ENCODE data around the gene PKP3. TPM values are rescaled to one million over a fixed set of nuclear protein-coding genes. Genes with fewer than 3 reads are reported as not detected.
"Not testable (repeated sequence)": the region's sequence is repeated elsewhere in the genome, so short reads cannot be mapped to it uniquely, and the experiment has no call there.

PKP3 gene
- total RNA-seq, 1 donor from 2014 or later, result 20.6 TPM

GRCh38 chr11:409600-410483 lies 15.8 kb downstream of the PKP3 start:
- DNase-seq (ENCODE audit: low read depth), result no peak
- TF ChIP-seq CTCF (conservative IDR thresholded peaks at IDR 0.05; ENCODE audit: low read depth, low read length), result no peak
- no peak overlapping the region for H3K4me3 ChIP-seq (ENCODE audit: low read depth, low read length)

- DNase-seq (ENCODE audit: low read depth); H3K4me3 ChIP-seq (ENCODE audit: low read depth, low read length): not testable (repeated sequence)
Observed at GRCh38 chr11:410711-411110, 16.7 kb downstream of the PKP3 start.

- DNase-seq (ENCODE audit: low read depth); H3K4me3 ChIP-seq (ENCODE audit: low read depth, low read length): not testable (repeated sequence)
Observed at GRCh38 chr11:411520-411919, 17.5 kb downstream of the PKP3 start.

GRCh38 chr11:412641-413119 lies 18.7 kb downstream of the PKP3 start:
- DNase-seq (ENCODE audit: low read depth), result no peak
- no peak overlapping the region for H3K4me3 ChIP-seq (ENCODE audit: low read depth, low read length)
- TF ChIP-seq CTCF (conservative IDR thresholded peaks at IDR 0.05; ENCODE audit: low read depth, low read length), result no peak

- TF ChIP-seq CTCF (conservative IDR thresholded peaks at IDR 0.05; ENCODE audit: low read depth, low read length), result no peak
- no peak overlapping the region for H3K4me3 ChIP-seq (ENCODE audit: low read depth, low read length)
- DNase-seq (ENCODE audit: low read depth), result no peak
Observed at GRCh38 chr11:413120-414081, 19.4 kb downstream of the PKP3 start.

- TF ChIP-seq CTCF (conservative IDR thresholded peaks at IDR 0.05; ENCODE audit: low read depth, low read length), result no peak
- no peak for DNase-seq (ENCODE audit: low read depth)
Observed at GRCh38 chr11:414318-414857, 20.4 kb downstream of the PKP3 start.

GRCh38 chr11:415640-416041 lies 21.6 kb downstream of the PKP3 start:
- no peak for DNase-seq (ENCODE audit: low read depth)
- H3K4me3 ChIP-seq (ENCODE audit: low read depth, low read length), result peak overlapping the region; percentile 66
- TF ChIP-seq CTCF (conservative IDR thresholded peaks at IDR 0.05; ENCODE audit: low read depth, low read length), result no peak

More at GRCh38 chr11:414318-414857, 20.4 kb downstream of the PKP3 start:
- H3K4me3 ChIP-seq (ENCODE audit: low read depth, low read length), result peak overlapping the region; percentile 66
